HepG2 (cell line): ENCODE results near the gene FMO2. TPM values are rescaled to one million over a fixed set of nuclear protein-coding genes. Genes with fewer than 3 reads are reported as not detected.
A peak's percentile ranks its signal among the peaks of the same experiment; 100 is the strongest.

Experiments used
- CBX2 ChIP-seq, 2 experiments: fragments of 200-600 bp in 1 of 2; sonication (generic); formaldehyde crosslinking in 1 of 2; IDR thresholded peaks; 2 replicates each; pipeline versions ENCODE4 v1.7.0 to v1.8.1; 2018 to 2022; ENCODE audit warnings: low read depth in 2 of 2, low read length in 1 of 2, mild to moderate bottlenecking in 1 of 2, missing genetic modification reagents in 1 of 2
- CEBPB ChIP-seq: IDR thresholded peaks from 2 replicates; pipeline ENCODE4 v1.6.1; 2011; ENCODE audit warnings: low read depth, low read length, improper control_type of control experiment, borderline replicate concordance
- FIP1L1 ChIP-seq: fragments of 200-400 bp; formaldehyde crosslinking; IDR thresholded peaks from 2 replicates; pipeline ENCODE4 v1.6.1; 2018; ENCODE audit warnings: low read depth, mild to moderate bottlenecking, low read length, moderate library complexity, borderline replicate concordance; ENCODE audit not compliant: insufficient read depth
- JARID2 ChIP-seq: sonication (generic); formaldehyde crosslinking; IDR thresholded peaks from 2 replicates; pipeline ENCODE4 v1.8.1; 2023; ENCODE audit warnings: missing genetic modification reagents, inconsistent platforms; ENCODE audit not compliant: insufficient replicate concordance
- MED1 ChIP-seq: sonication (generic); formaldehyde crosslinking; IDR thresholded peaks from 2 replicates; pipeline ENCODE4 v1.4.0; 2020; ENCODE audit warnings: missing genetic modification reagents
- PAWR ChIP-seq: sonication (generic); formaldehyde crosslinking; IDR thresholded peaks from 2 replicates; pipeline ENCODE4 v1.4.0; 2020; ENCODE audit warnings: missing genetic modification reagents, mild to moderate bottlenecking, borderline replicate concordance
- PAXIP1 ChIP-seq: sonication (generic); formaldehyde crosslinking; conservative IDR thresholded peaks from 2 replicates; pipeline ENCODE4 v1.4.0; 2020; ENCODE audit warnings: mild to moderate bottlenecking, missing genetic modification reagents, moderate library complexity
- PLRG1 ChIP-seq: fragments of 450-650 bp; conservative IDR thresholded peaks from 2 replicates; pipeline ENCODE4 v1.6.1; 2016
- POLR2AphosphoS5 ChIP-seq: IDR thresholded peaks from 2 replicates; pipeline ENCODE4 v1.6.1; 2012; ENCODE audit warnings: low read depth, low read length
- REPIN1 ChIP-seq: sonication (generic); formaldehyde crosslinking; IDR thresholded peaks from 2 replicates; pipeline ENCODE4 v1.8.0; 2022; ENCODE audit warnings: missing genetic modification reagents, low read depth, mild to moderate bottlenecking, borderline replicate concordance
- SALL2 ChIP-seq: sonication (generic); formaldehyde crosslinking; IDR thresholded peaks from 2 replicates; pipeline ENCODE4 v1.8.1; 2023; ENCODE audit warnings: mild to moderate bottlenecking, missing genetic modification reagents, inconsistent platforms
- SRF ChIP-seq: IDR thresholded peaks from 2 replicates; pipeline ENCODE4 v1.6.1; 2011; ENCODE audit warnings: mild to moderate bottlenecking, low read depth, low read length, moderate library complexity
- TARDBP ChIP-seq: sonication (generic); formaldehyde crosslinking; IDR thresholded peaks from 2 replicates; pipeline ENCODE4 v1.8.0; 2022; ENCODE audit warnings: mild to moderate bottlenecking, missing genetic modification reagents
- YEATS2 ChIP-seq: sonication (generic); formaldehyde crosslinking; IDR thresholded peaks from 2 replicates; pipeline ENCODE4 v1.4.0; 2020; ENCODE audit warnings: missing genetic modification reagents, borderline replicate concordance
- ZMYM4 ChIP-seq: sonication (generic); formaldehyde crosslinking; IDR thresholded peaks from 2 replicates; pipeline ENCODE4 v1.8.1; 2023; ENCODE audit warnings: mild to moderate bottlenecking, missing genetic modification reagents
- ZNF331 ChIP-seq: sonication (generic); formaldehyde crosslinking; IDR thresholded peaks from 2 replicates; pipeline ENCODE4 v1.4.0; 2020; ENCODE audit warnings: missing genetic modification reagents
- ZNF543 ChIP-seq: sonication (generic); formaldehyde crosslinking; IDR thresholded peaks from 2 replicates; pipeline ENCODE4 v1.4.0; 2020; ENCODE audit warnings: mild to moderate bottlenecking, missing genetic modification reagents
- ZNF616 ChIP-seq: sonication (generic); formaldehyde crosslinking; IDR thresholded peaks from 2 replicates; pipeline ENCODE4 v1.5.0; 2020; ENCODE audit warnings: low read depth, mild to moderate bottlenecking, missing genetic modification reagents
- polyA plus RNA-seq, 8 experiments: library from polyadenylated mRNA; depleted of rRNA in 3 of 8; stranded (reverse) in 7 of 8; unstranded in 1 of 8; fragments of >200 nt; fragmentation: Illumina TruSeq in 4 of 8; extraction: Trizol in 4 of 8; gene quantifications; 2 replicates each; pipeline versions ENCODE4 v1.2.1 to v1.2.3, GENCODE V29; 2011 to 2016; ENCODE audit warnings: low read depth in 4 of 8, missing spikeins in 1 of 8, mixed read lengths in 1 of 8; ENCODE audit not compliant: insufficient read depth in 1 of 8
- total RNA-seq, 5 experiments: library from RNA; depleted of rRNA; stranded (reverse); fragments of >200 nt; fragmentation: Illumina TruSeq; extraction: Trizol; gene quantifications; 2 replicates each; pipeline ENCODE4 v1.2.3, GENCODE V29; 2016; ENCODE audit warnings: low read depth in 1 of 5
- TF ChIP-seq, protein P1 (sequence below): IDR thresholded peaks from 2 replicates; pipeline ENCODE4 v1.6.1; 2012; ENCODE audit warnings: inconsistent platforms
- TF ChIP-seq, protein P2 (sequence below): sonication (generic); formaldehyde crosslinking; IDR thresholded peaks from 2 replicates; pipeline ENCODE4 v1.4.0; 2020; ENCODE audit warnings: missing genetic modification reagents; ENCODE audit errors: not compliant biosample characterization
- TF ChIP-seq, protein P3 (sequence below): sonication (generic); formaldehyde crosslinking; IDR thresholded peaks from 2 replicates; pipeline ENCODE4 v1.8.0; 2022; ENCODE audit warnings: mild to moderate bottlenecking, missing genetic modification reagents
- TF ChIP-seq, protein P4 (sequence below): sonication (generic); formaldehyde crosslinking; IDR thresholded peaks from 2 replicates; pipeline ENCODE4 v1.8.0; 2022; ENCODE audit warnings: low read depth, missing genetic modification reagents

The FMO2 gene
- total and polyA plus RNA-seq, 2 of the 13 experiments (the other 11 are each of a cell fraction or from before 2014, with no cell fraction given): not detected

DNA sequence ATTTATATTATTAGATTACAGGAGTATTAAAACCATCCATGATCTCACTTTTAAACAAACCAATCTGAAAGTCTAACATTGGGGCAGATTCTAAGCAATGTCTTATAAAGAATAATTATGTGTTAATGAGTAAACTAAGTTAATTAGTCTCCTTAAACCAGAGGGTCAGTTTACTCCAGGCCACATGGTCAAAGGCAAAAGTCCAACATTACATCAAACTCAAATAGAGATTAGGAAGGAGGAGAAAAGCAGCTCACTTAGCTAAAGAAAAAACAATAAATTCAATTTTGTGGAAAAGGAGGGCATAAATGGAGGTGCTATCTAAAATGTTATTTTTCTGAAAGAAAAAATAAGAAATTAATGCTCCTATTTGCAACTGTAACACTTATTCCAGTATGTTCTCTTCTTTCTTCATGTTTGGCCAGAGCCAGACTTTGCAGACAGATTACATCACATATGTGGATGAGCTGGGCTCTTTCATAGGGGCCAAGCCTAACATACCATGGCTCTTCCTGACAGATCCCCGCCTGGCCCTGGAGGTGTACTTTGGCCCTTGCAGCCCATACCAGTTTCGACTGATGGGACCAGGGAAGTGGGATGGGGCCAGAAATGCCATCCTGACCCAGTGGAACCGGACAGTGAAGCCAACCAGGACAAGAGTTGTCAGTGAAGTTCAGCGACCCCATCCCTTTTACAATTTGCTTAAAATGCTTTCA, 24.3 kb upstream of the FMO2 start (continued):
- no peak for TF ChIP-seq SALL2 (CRISPR knock-in tag)
- TF ChIP-seq ZMYM4 (CRISPR knock-in tag): peak; percentile 42; the same call in 1 of the 2 replicates
- 0 out of 2 replicates have a peak, but pooled peaks have one; percentile 43 for TF ChIP-seq TARDBP (CRISPR knock-in tag)
- TF ChIP-seq, protein P1, sequence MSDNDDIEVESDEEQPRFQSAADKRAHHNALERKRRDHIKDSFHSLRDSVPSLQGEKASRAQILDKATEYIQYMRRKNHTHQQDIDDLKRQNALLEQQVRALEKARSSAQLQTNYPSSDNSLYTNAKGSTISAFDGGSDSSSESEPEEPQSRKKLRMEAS: no peak
- TF ChIP-seq PAXIP1 (CRISPR knock-in tag): peak; percentile 66
- TF ChIP-seq CEBPB: peak; percentile 67; the same call in 1 of the 2 replicates
- TF ChIP-seq, protein P2, sequence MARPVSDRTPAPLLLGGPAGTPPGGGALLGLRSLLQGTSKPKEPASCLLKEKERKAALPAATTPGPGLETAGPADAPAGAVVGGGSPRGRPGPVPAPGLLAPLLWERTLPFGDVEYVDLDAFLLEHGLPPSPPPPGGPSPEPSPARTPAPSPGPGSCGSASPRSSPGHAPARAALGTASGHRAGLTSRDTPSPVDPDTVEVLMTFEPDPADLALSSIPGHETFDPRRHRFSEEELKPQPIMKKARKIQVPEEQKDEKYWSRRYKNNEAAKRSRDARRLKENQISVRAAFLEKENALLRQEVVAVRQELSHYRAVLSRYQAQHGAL (CRISPR knock-in tag): no peak
- no peak for TF ChIP-seq POLR2AphosphoS5
- TF ChIP-seq ZNF616 (CRISPR knock-in tag): no peak
- TF ChIP-seq ZNF543 (CRISPR knock-in tag): no peak
- TF ChIP-seq, protein P3, sequence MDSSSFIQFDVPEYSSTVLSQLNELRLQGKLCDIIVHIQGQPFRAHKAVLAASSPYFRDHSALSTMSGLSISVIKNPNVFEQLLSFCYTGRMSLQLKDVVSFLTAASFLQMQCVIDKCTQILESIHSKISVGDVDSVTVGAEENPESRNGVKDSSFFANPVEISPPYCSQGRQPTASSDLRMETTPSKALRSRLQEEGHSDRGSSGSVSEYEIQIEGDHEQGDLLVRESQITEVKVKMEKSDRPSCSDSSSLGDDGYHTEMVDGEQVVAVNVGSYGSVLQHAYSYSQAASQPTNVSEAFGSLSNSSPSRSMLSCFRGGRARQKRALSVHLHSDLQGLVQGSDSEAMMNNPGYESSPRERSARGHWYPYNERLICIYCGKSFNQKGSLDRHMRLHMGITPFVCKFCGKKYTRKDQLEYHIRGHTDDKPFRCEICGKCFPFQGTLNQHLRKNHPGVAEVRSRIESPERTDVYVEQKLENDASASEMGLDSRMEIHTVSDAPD (CRISPR knock-in tag): peak; percentile 28; the same call in 1 of the 2 replicates
- no peak for TF ChIP-seq SRF
- TF ChIP-seq JARID2 (CRISPR knock-in tag): no peak
- no peak for TF ChIP-seq CBX2 (IDR thresholded peaks at IDR 0.05; ENCODE audit: low read depth, low read length)
- no peak for TF ChIP-seq CBX2 (CRISPR knock-in tag; IDR thresholded peaks at IDR 0.05; ENCODE audit: low read depth)
- 0 out of 2 replicates have a peak, but pooled peaks have one; percentile 18 for TF ChIP-seq MED1 (CRISPR knock-in tag)
- TF ChIP-seq FIP1L1: no peak
- no peak for TF ChIP-seq PAWR
- TF ChIP-seq, protein P4, sequence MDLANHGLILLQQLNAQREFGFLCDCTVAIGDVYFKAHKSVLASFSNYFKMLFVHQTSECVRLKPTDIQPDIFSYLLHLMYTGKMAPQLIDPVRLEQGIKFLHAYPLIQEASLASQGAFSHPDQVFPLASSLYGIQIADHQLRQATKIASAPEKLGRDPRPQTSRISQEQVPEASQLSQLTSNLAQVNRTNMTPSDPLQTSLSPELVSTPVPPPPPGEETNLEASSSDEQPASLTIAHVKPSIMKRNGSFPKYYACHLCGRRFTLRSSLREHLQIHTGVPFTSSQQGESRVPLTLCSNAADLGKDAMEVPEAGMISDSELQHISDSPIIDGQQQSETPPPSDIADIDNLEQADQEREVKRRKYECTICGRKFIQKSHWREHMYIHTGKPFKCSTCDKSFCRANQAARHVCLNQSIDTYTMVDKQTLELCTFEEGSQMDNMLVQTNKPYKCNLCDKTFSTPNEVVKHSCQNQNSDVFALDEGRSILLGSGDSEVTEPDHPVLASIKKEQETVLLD (CRISPR knock-in tag): no peak
- TF ChIP-seq YEATS2: no peak
- TF ChIP-seq REPIN1 (CRISPR knock-in tag): peak; percentile 30; the same call in 1 of the 2 replicates
- TF ChIP-seq PLRG1: no peak
- TF ChIP-seq ZNF331: 0 out of 2 replicates have a peak, but pooled peaks have one; percentile 28
